Activated CD8-positive, alpha-beta T cell treated with anti-CD3 and anti-CD28 coated beads for 36 hours (primary cell): ENCODE measurements around the gene SLC8A3. TPM values are rescaled to one million over a fixed set of nuclear protein-coding genes. Genes with fewer than 3 reads are reported as not detected.

Source experiments
- ATAC-seq: fragments of 200-7000 bp; cut with Tn5 transposase; one replicate; pipeline ENCODE4 v1.10.0; 2021; ENCODE audit warnings: mild to moderate bottlenecking, moderate library complexity
- CTCF ChIA-PET: fragments of 350-600 bp; sonication (Branson Sonifier 250); formaldehyde crosslinking; loops from one replicate; lab custom pipeline; 2021; ENCODE audit warnings: antibody characterized with exemption; lab: Charles Lee
- POLR2A ChIA-PET: fragments of 350-600 bp; sonication (Branson Sonifier 250); formaldehyde crosslinking; loops from one replicate; lab custom pipeline; 2021; ENCODE audit warnings: antibody characterized with exemption; lab: Charles Lee
- DNase-seq: peaks from one replicate; pipeline ENCODE4 v3.0.0-alpha.2; 2020
- H3K27ac Mint-ChIP-seq: one replicate; pipeline ENCODE4 v1.8.0; 2021; ENCODE audit warnings: mild to moderate bottlenecking, mixed read lengths
- H3K27me3 Mint-ChIP-seq: one replicate; pipeline ENCODE4 v1.8.0; 2021; ENCODE audit warnings: mixed read lengths
- H3K36me3 Mint-ChIP-seq: one replicate; pipeline ENCODE4 v1.8.0; 2021; ENCODE audit warnings: low read depth, mixed read lengths
- H3K4me1 Mint-ChIP-seq: one replicate; pipeline ENCODE4 v1.8.0; 2021; ENCODE audit warnings: low read depth, mixed read lengths
- H3K4me3 Mint-ChIP-seq: one replicate; pipeline ENCODE4 v1.8.0; 2021; ENCODE audit warnings: mild to moderate bottlenecking, moderate library complexity, mixed read lengths
- H3K9me3 Mint-ChIP-seq: one replicate; pipeline ENCODE4 v1.8.0; 2021; ENCODE audit warnings: mixed read lengths
- intact Hi-C: fragments of 100-400 bp; cut with micrococcal nuclease; formaldehyde crosslinking; loops from one replicate; pipeline ENCODE4 v1.10.0; 2022
- total RNA-seq, 2 experiments: library from RNA; stranded (reverse); gene quantifications; one replicate each; pipeline ENCODE4 v1.2.3, GENCODE V29; 2021
- TF ChIP-seq, protein P1 (sequence below): fragments of 200-600 bp; IDR thresholded peaks from one replicate; pipeline ENCODE4 v1.8.0; 2022; ENCODE audit warnings: antibody characterized with exemption, mild to moderate bottlenecking

The SLC8A3 gene
- total RNA-seq, 2 experiments from 2014 or later, result 0.54 TPM

DNA sequence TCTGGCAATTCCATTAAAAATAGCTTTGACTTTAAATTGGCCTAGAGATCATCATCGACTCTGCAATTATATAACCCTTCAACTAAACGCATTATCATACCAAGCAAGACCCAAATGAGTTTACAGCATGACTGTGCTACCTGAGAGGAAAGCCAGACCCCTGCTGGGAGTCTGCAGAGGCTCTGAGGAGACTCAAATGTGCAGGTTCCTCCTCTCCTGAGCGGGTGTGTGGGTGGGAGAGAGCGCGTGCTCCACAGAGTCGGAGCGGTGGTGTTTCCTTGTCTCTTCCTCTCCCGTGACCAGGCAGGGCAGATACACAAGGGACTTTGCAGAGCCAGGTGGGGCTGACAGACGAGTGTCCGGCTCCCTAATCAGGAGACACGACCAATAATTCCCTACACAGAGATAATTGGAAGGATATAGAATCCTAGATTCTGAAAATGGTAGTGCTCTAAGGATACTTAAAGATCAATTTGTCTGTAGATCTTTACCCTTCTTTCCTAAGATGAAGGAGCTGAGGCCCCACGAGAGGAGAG lies 74.1 kb downstream of the SLC8A3 start:
- Mint-ChIP-seq H3K27me3 (peaks cover 16% of the 10 kb centered on the region), H3K9me3 (no peaks in the 10 kb centered on the region), H3K4me1 (no peaks in the 10 kb centered on the region), H3K27ac (no peak overlapping the region), H3K36me3 (no peaks in the 10 kb centered on the region), H3K4me3 (no peak overlapping the region)
- POLR2A ChIA-PET, result no interaction called here
- CTCF ChIA-PET, result no interaction called here
- TF ChIP-seq, protein P1, sequence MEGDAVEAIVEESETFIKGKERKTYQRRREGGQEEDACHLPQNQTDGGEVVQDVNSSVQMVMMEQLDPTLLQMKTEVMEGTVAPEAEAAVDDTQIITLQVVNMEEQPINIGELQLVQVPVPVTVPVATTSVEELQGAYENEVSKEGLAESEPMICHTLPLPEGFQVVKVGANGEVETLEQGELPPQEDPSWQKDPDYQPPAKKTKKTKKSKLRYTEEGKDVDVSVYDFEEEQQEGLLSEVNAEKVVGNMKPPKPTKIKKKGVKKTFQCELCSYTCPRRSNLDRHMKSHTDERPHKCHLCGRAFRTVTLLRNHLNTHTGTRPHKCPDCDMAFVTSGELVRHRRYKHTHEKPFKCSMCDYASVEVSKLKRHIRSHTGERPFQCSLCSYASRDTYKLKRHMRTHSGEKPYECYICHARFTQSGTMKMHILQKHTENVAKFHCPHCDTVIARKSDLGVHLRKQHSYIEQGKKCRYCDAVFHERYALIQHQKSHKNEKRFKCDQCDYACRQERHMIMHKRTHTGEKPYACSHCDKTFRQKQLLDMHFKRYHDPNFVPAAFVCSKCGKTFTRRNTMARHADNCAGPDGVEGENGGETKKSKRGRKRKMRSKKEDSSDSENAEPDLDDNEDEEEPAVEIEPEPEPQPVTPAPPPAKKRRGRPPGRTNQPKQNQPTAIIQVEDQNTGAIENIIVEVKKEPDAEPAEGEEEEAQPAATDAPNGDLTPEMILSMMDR, result no peak
- ATAC-seq (no peak), DNase-seq (no peak)
- intact Hi-C loops, result no loop called here

DNA sequence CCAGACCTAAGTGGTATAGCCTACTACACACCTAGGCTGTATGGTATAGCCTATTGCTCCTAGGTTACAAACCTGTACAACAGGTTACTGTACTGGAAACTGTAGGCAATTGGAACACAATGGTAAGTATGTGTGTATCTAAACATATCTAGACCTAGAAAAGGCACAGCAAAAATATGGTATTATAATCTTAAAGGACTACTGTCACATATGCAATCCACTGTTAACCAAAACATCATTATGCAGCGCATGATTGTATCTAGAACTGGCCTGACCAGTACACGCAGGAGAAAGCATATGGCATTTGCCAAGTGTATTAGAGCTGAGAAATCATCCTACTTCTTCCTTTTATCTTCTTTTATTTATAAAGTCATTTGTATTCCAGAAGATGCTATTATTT lies 75.5 kb downstream of the SLC8A3 start:
- POLR2A ChIA-PET, result no interaction called here
- Mint-ChIP-seq H3K4me3 (no peak overlapping the region), H3K4me1 (no peaks in the 10 kb centered on the region), H3K36me3 (no peaks in the 10 kb centered on the region), H3K9me3 (no peaks in the 10 kb centered on the region), H3K27ac (no peak overlapping the region), H3K27me3 (peaks cover 16% of the 10 kb centered on the region)
- no peak for ATAC-seq
- CTCF ChIA-PET, result no interaction called here
- TF ChIP-seq, protein P1, result no peak
- intact Hi-C loops, result no loop called here
- DNase-seq, result no peak

DNA sequence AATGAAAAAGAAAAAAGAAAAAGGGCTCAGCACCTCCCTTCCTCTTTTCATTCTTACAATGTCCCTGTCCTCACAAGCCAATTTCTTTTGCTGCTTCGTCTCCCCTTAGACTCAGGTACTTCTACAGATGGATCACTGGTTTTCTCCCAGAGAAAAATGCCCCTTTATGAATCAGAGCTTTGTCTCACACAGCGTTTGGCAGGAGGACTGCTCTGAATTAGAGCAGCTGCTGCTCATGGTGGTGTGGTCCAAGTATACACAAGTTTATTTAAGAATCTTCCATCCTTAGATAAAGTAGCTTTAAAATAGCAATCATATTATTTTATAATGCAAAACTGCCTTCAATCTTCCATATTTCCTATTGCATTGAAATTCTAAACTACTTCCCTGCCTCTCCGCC lies 80.3 kb downstream of the SLC8A3 start:
- ATAC-seq (no peak), DNase-seq (no peak)
- Mint-ChIP-seq H3K27ac (no peak overlapping the region), H3K4me1 (no peaks in the 10 kb centered on the region), H3K4me3 (no peak overlapping the region), H3K27me3 (peaks cover 10% of the 10 kb centered on the region), H3K36me3 (no peaks in the 10 kb centered on the region), H3K9me3 (no peaks in the 10 kb centered on the region)
- POLR2A ChIA-PET, result no interaction called here
- TF ChIP-seq, protein P1, result no peak
- intact Hi-C loops, result no loop called here
- CTCF ChIA-PET, result no interaction called here

DNA sequence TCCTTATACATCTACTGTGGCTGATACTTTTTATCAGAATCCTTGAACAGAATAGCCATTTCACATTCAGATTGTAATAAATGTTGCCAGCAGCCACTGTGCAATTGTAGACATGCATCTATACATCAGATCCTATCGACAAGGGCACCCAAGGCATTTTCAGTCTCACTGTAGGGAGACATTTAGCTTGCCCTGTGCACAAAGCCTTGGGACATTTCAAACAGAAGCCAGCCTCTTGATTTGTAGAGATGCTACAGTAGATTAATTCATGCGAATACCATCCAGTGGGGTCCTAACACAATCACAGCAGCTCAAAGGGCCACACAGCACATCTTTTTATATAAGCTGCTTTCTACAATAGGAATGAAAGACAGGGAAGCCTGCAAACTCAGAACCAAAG lies 81.4 kb downstream of the SLC8A3 start:
- H3K36me3 Mint-ChIP-seq, result no peaks in the 10 kb centered on the region
- CTCF ChIA-PET, result no interaction called here
- POLR2A ChIA-PET, result no interaction called here
- TF ChIP-seq, protein P1, result no peak
- intact Hi-C loops, result no loop called here
- ATAC-seq (no peak), DNase-seq (no peak)
- no peaks in the 10 kb centered on the region for H3K9me3 Mint-ChIP-seq
- H3K4me1 Mint-ChIP-seq, result no peaks in the 10 kb centered on the region
- no peak overlapping the region for H3K4me3 Mint-ChIP-seq
- H3K27me3 Mint-ChIP-seq, result peaks cover 9% of the 10 kb centered on the region
- no peak overlapping the region for H3K27ac Mint-ChIP-seq

DNA sequence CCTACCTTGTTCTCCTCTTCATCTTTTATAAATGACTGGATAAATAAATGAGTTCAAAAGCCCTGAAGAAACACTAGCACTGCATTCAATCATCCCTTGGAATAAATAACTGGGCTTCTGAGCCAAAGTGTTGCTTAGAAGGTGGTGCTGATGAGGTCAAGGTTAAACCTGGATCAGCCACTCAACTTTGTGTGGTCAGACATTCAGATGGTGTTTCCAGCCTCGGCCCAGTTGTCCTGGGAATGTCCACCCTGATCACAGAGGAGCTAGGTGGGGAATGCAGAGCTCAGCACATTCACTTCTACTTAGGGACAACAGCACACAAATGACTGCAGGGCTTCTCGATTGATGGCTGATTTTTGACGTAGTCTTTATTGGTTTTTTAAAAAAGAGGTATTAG lies 88.7 kb downstream of the SLC8A3 start:
- Mint-ChIP-seq H3K36me3 (no peaks in the 10 kb centered on the region), H3K9me3 (no peaks in the 10 kb centered on the region), H3K27ac (no peak overlapping the region), H3K4me3 (no peak overlapping the region), H3K4me1 (no peaks in the 10 kb centered on the region), H3K27me3 (peaks cover 19% of the 10 kb centered on the region)
- CTCF ChIA-PET, result no interaction called here
- POLR2A ChIA-PET, result no interaction called here
- TF ChIP-seq, protein P1, result no peak
- ATAC-seq (no peak), DNase-seq (no peak)
- intact Hi-C loops, result no loop called here
